Mesendoderm (in vitro differentiated cells): Measurements from ENCODE around the gene NPM1.
A peak's percentile ranks its signal among the peaks of the same experiment; 100 is the strongest.

Experiments used
- DNase-seq: peaks from one replicate; pipeline ENCODE4 v3.0.0; 2013
- H2AK5ac ChIP-seq: 2 replicates; pipeline ENCODE4 v1.6.1; 2013; ENCODE audit warnings: low read length, inconsistent platforms
- H2BK120ac ChIP-seq: 2 replicates; pipeline ENCODE4 v1.6.1; 2013; ENCODE audit warnings: low read depth, mild to moderate bottlenecking, low read length, moderate library complexity, mixed read lengths
- H2BK15ac ChIP-seq: replicated peaks from 2 replicates; pipeline ENCODE4 v1.6.1; 2013; ENCODE audit warnings: low read depth, mild to moderate bottlenecking, moderate library complexity
- H2BK5ac ChIP-seq: 2 replicates; pipeline ENCODE4 v1.6.1; 2013; ENCODE audit warnings: low read length, inconsistent platforms
- H3K18ac ChIP-seq: 2 replicates; pipeline ENCODE4 v1.6.1; 2013; ENCODE audit warnings: mild to moderate bottlenecking, low read length, mixed read lengths
- H3K23ac ChIP-seq: one replicate; pipeline ENCODE4 v1.6.1; 2013; ENCODE audit warnings: low read length
- H3K27ac ChIP-seq: 2 replicates; pipeline ENCODE4 v1.5.1; 2013; ENCODE audit warnings: low read depth, mild to moderate bottlenecking, inconsistent platforms, low read length, moderate library complexity
- H3K27me3 ChIP-seq: 2 replicates; pipeline ENCODE4 v1.6.1; 2013; ENCODE audit warnings: low read length, control low read depth, mild to moderate bottlenecking, inconsistent platforms; ENCODE audit not compliant: insufficient read depth, poor library complexity
- H3K36me3 ChIP-seq: 2 replicates; pipeline ENCODE4 v1.6.1; 2013; ENCODE audit warnings: low read length, inconsistent platforms; ENCODE audit not compliant: control insufficient read depth, insufficient read depth
- H3K4ac ChIP-seq: one replicate; pipeline ENCODE4 v1.6.1; 2013; ENCODE audit warnings: low read depth, mild to moderate bottlenecking, low read length, moderate library complexity
- H3K4me1 ChIP-seq: 2 replicates; pipeline ENCODE4 v1.6.1; 2013; ENCODE audit warnings: low read depth, low read length, inconsistent platforms; ENCODE audit not compliant: control insufficient read depth
- H3K4me2 ChIP-seq: 2 replicates; pipeline ENCODE4 v1.6.1; 2013; ENCODE audit warnings: low read length
- H3K4me3 ChIP-seq: 2 replicates; pipeline ENCODE4 v1.5.1; 2013; ENCODE audit warnings: mild to moderate bottlenecking, low read length
- H3K56ac ChIP-seq: one replicate; pipeline ENCODE4 v1.6.1; 2013; ENCODE audit warnings: low read length
- H3K79me1 ChIP-seq: 2 replicates; pipeline ENCODE4 v1.6.1; 2013; ENCODE audit warnings: low read length, inconsistent platforms
- H3K79me2 ChIP-seq: 2 replicates; pipeline ENCODE4 v1.6.1; 2013; ENCODE audit warnings: mild to moderate bottlenecking, low read length; ENCODE audit not compliant: control insufficient read depth, insufficient read depth
- H3K9ac ChIP-seq: 2 replicates; pipeline ENCODE4 v1.6.1; 2013; ENCODE audit warnings: low read length, inconsistent platforms
- H4K5ac ChIP-seq: one replicate; pipeline ENCODE4 v1.6.1; 2013; ENCODE audit warnings: low read length
- H4K8ac ChIP-seq: one replicate; pipeline ENCODE4 v1.6.1; 2013; ENCODE audit warnings: low read depth, mild to moderate bottlenecking, control low read depth, low read length, moderate library complexity
- WGBS: extraction: QIAGEN DNeasy Blood & Tissue Kit; methylation state at CpG from one replicate; pipeline ENCODE4 v1.1.7; 2013; ENCODE audit warnings: low lambda C conversion rate, missing lambda C conversion rate; ENCODE audit not compliant: insufficient coverage; ENCODE audit errors: extremely low coverage; 5-methylcytosine and 5-hydroxymethylcytosine counted together

The NPM1 gene

DNA sequence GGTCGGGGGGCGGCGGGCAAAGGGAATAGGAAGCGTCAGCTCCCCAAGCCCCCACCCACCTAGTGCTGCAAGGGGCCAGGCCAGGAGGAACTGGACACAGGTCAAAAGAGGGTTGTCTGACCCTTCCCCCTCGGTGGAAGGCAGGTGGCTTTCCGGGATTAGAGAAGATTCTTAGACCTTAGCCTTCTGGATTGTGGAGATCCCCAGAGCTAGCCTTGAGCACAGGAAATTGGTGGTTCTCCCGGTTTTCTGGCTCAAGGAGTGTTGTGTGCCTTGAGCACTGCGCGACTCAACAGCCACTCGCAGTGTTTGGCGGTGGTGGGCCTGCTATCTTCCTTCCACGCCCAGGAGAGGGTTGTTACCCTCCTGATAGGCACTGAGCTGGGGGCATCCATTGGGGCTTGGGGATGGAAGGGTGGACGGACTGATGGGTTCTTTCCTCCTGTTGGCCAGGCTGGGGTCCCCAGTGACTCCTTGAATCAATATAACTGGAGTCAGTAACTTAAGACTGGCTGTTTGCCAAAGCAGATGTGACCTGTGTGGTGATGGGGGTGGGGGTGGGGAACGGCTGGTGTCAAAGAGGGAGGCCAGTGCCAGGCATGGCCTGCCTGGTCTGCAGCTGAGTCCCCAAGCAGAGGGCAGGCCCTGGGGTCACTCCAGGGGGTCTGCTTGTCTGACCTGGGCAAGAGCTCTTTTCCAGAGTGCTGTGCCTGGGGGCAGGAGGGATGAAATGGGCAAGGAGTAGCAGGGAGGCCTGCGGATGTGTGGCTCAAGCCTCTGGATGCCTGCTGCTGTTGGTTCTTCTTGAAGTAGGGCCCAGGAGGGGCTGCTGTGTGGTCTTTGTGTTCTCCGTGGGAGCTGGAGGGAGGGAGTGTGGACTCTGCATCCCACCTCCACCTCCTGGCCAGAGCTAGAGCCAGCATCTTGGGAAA lies 33.9 kb downstream of the NPM1 start:
- no CpG with 5 or more reads among the region's 16 CpGs for WGBS

DNA sequence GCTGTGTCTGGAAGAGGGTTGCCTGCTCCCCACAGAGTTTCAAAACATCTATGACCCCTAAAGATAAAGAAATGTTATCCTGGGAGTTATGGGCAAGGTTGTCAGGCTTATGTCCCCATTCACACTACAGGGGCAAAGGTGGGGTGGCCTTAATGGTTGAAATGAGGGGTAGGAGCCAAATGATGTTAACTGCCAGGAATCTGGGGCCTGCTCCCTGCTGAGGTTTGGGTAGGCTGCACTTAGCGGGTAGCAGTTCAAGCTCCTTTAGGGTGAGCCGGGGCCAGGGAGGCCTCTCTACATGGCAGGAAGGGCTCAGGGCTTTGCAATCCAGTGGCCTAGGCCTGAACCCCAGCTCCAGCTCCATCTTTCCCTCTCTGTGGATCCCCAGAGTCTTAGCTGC lies 34.8 kb downstream of the NPM1 start:
- WGBS: no CpG with 5 or more reads among the region's 2 CpGs
- no peak overlapping the region for H2BK15ac ChIP-seq
- H2AK5ac ChIP-seq: no peak overlapping the region
- H3K4me3 ChIP-seq: no peak overlapping the region
- no peak overlapping the region for H4K5ac ChIP-seq
- no peak overlapping the region for H3K56ac ChIP-seq
- H3K27me3 ChIP-seq: peaks cover 15% of the 10 kb centered on the region
- no peaks in the 10 kb centered on the region for H3K79me2 ChIP-seq
- no peak overlapping the region for H3K4ac ChIP-seq
- no peaks in the 10 kb centered on the region for H3K79me1 ChIP-seq
- H4K8ac ChIP-seq: no peak overlapping the region
- DNase-seq: no peak
- H3K36me3 ChIP-seq: no peaks in the 10 kb centered on the region
- no peak overlapping the region for H2BK5ac ChIP-seq
- no peak overlapping the region for H3K23ac ChIP-seq
- H3K4me2 ChIP-seq: no peak overlapping the region
- no peak overlapping the region for H2BK120ac ChIP-seq
- H3K9ac ChIP-seq: no peak overlapping the region
- H3K4me1 ChIP-seq: peaks cover 4% of the 10 kb centered on the region
- H3K18ac ChIP-seq: no peak overlapping the region
- H3K27ac ChIP-seq: no peak overlapping the region

More for the DNA sequence above, 33.9 kb downstream of the NPM1 start:
- peaks cover 15% of the 10 kb centered on the region for H3K27me3 ChIP-seq
- DNase-seq: no peak
- no peak overlapping the region for H4K8ac ChIP-seq
- no peak overlapping the region for H2BK15ac ChIP-seq
- H4K5ac ChIP-seq: no peak overlapping the region
- H3K27ac ChIP-seq: no peak overlapping the region
- no peak overlapping the region for H2AK5ac ChIP-seq
- H3K79me1 ChIP-seq: no peaks in the 10 kb centered on the region
- no peaks in the 10 kb centered on the region for H3K36me3 ChIP-seq
- no peak overlapping the region for H3K56ac ChIP-seq
- H3K23ac ChIP-seq: no peak overlapping the region
- H3K4ac ChIP-seq: no peak overlapping the region
- H3K18ac ChIP-seq: no peak overlapping the region
- no peak overlapping the region for H3K4me3 ChIP-seq
- no peak overlapping the region for H2BK120ac ChIP-seq
- no peaks in the 10 kb centered on the region for H3K79me2 ChIP-seq
- peaks cover 4% of the 10 kb centered on the region for H3K4me1 ChIP-seq
- H3K9ac ChIP-seq: no peak overlapping the region
- H3K4me2 ChIP-seq: no peak overlapping the region
- H2BK5ac ChIP-seq: no peak overlapping the region

DNA sequence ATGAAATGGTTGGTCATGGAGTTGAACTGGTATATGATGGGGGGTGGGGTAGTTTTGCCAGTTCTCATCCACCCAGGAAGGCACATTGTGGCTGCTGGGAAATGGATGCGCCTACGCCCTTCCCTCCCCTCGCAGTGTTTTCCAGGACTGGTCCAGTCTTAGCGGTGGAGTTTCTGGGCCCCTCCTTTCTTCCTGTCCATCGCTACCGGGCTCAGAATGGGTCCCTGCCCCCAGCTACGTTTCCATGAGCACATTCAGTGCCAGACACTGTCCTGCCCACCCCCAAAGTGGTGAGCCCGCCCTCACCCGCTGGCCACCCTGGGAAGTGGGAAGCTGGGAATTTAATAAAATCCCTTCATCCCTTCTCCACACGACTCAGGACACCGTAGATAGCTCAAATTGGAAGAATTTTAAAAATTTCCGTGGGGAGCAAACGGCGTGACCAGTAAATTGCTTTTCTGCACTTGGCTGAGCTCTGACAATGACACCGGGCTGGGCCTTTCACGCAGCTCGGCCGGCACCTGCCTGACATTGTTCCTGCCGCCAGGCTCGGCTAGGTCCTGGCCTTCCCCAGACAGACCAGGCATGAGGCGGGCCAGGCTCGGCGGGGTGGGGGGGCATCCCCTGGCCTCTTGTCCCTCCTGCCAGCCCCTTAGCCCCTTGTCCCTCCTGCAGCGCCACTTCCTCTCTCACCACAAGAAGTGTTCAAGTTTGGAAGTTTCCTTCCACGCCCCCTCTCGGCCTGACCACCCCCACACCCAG lies 35.4 kb downstream of the NPM1 start:
- Histone ChIP-seq H4K5ac (no peak overlapping the region), H3K27me3 (peaks cover 15% of the 10 kb centered on the region), H3K36me3 (no peaks in the 10 kb centered on the region), H3K56ac (no peak overlapping the region), H3K9ac (no peak overlapping the region), H3K18ac (no peak overlapping the region), H2BK5ac (no peak overlapping the region), H3K4me1 (peaks cover 4% of the 10 kb centered on the region), H2BK15ac (no peak overlapping the region), H3K79me1 (no peaks in the 10 kb centered on the region), H3K4me2 (no peak overlapping the region), H3K27ac (no peak overlapping the region), H2AK5ac (no peak overlapping the region), H3K4me3 (no peak overlapping the region), H3K23ac (no peak overlapping the region), H3K79me2 (no peaks in the 10 kb centered on the region), H3K4ac (no peak overlapping the region), H2BK120ac (no peak overlapping the region), H4K8ac (no peak overlapping the region)
- DNase-seq: no peak
- WGBS: no CpG with 5 or more reads among the region's 26 CpGs

DNA sequence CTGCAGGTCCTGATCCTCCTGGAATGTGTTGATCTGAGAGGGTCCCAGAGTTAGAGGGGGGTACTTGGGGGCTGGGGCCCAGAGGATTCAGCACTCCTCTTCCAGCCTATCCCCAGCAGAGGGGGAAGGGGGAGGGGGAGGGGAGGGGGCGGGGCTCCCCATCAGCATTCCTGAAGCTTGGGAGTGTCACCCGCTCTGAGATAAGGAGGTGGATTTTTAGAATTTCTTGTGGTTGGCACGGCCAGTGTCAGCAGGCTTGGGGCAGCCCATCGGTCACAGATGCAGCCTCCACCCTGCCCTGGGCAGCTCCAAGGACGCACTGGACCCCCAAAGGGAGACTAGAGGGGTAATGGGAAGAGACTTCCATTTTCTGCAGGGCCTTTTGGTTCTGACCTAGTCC lies 37.1 kb downstream of the NPM1 start:
- Histone ChIP-seq H2AK5ac (no peak overlapping the region), H3K56ac (no peak overlapping the region), H3K4me1 (peaks cover 4% of the 10 kb centered on the region), H2BK15ac (no peak overlapping the region), H3K4ac (no peak overlapping the region), H3K4me3 (no peak overlapping the region), H3K79me2 (no peaks in the 10 kb centered on the region), H2BK120ac (no peak overlapping the region), H3K27me3 (peaks cover 15% of the 10 kb centered on the region), H3K18ac (no peak overlapping the region), H3K4me2 (no peak overlapping the region), H2BK5ac (no peak overlapping the region), H3K23ac (no peak overlapping the region), H3K36me3 (no peaks in the 10 kb centered on the region), H3K27ac (no peak overlapping the region), H4K8ac (no peak overlapping the region), H3K79me1 (no peaks in the 10 kb centered on the region), H3K9ac (no peak overlapping the region), H4K5ac (no peak overlapping the region)
- WGBS: no CpG with 5 or more reads among the region's 5 CpGs
- peak; percentile 84 for DNase-seq

DNA sequence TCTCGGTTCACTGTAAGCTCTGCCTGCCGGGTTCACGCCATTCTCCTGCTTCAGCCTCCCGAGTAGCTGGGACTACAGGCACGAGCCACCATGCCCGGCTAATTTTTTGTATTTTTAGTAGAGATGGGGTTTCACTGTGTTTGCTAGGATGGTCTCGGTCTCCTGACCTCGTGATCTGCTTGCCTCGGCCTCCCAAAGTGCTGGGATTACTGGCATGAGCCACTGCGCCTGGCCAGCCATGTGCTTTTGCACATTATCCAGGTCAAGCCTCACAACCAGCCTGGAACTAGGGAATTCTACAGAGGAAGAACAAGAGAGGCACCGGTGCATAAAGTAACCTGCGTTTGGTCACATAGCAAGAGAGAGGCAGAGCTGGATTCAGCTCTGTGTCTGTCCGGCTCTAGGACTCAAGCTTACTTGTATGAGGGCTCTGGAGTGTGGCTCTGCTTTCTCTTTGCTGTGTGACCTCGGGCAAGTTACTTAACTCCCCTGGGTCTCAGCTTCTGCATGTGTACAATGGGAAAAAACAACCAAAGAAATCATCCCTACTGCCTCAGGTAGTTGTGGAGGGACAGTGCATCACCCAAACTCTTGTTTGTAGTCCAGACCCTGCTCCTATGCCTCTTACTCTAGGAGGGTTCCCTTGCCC lies 38.1 kb downstream of the NPM1 start:
- Histone ChIP-seq H2BK15ac (no peak overlapping the region), H3K18ac (no peak overlapping the region), H3K79me2 (no peaks in the 10 kb centered on the region), H4K8ac (no peak overlapping the region), H3K4ac (no peak overlapping the region), H2BK5ac (no peak overlapping the region), H3K27ac (no peak overlapping the region), H3K9ac (no peak overlapping the region), H3K27me3 (peaks cover 8% of the 10 kb centered on the region), H2AK5ac (no peak overlapping the region), H4K5ac (no peak overlapping the region), H3K23ac (no peak overlapping the region), H3K36me3 (no peaks in the 10 kb centered on the region), H3K4me2 (no peak overlapping the region), H3K56ac (no peak overlapping the region), H2BK120ac (no peak overlapping the region), H3K79me1 (no peaks in the 10 kb centered on the region), H3K4me1 (peaks cover 3% of the 10 kb centered on the region), H3K4me3 (no peak overlapping the region)
- whole genome bisulfite sequencing: no CpG with 5 or more reads among the region's 14 CpGs
- no peak for DNase-seq
